Measurements from ENCODE around the gene PURA.

DNA sequence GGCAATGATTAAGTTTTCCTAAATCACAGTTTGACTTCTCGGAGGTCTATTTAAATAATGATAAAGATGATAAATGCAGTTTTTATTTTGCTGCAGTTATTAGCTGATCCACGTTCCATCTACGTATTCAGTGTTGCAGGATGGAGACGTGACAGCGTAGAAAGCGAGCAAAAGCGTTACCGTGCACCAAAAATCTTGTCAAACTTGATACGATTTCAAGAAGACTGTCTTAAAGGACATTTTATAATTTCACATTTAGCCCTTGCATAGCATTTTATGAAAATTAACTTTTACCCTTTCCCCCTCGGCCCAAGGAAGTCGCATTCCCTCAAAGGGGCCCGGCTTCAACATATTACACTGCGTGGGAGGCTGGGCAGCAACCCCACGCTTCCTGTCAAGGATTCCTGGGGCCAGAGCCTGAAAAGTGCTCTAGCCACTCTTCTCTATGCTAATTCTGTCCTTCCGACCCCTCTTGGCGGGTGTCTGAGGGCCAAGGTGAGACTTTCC is 7.1 kb upstream of the PURA start:
- TF ChIP-seq, protein P1, sequence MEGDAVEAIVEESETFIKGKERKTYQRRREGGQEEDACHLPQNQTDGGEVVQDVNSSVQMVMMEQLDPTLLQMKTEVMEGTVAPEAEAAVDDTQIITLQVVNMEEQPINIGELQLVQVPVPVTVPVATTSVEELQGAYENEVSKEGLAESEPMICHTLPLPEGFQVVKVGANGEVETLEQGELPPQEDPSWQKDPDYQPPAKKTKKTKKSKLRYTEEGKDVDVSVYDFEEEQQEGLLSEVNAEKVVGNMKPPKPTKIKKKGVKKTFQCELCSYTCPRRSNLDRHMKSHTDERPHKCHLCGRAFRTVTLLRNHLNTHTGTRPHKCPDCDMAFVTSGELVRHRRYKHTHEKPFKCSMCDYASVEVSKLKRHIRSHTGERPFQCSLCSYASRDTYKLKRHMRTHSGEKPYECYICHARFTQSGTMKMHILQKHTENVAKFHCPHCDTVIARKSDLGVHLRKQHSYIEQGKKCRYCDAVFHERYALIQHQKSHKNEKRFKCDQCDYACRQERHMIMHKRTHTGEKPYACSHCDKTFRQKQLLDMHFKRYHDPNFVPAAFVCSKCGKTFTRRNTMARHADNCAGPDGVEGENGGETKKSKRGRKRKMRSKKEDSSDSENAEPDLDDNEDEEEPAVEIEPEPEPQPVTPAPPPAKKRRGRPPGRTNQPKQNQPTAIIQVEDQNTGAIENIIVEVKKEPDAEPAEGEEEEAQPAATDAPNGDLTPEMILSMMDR (IDR thresholded peaks at IDR 0.05 in 8 of 11, conservative IDR thresholded peaks at IDR 0.05 in 3 of 11): no peak
- TF ChIP-seq POLR2AphosphoS5 (IDR thresholded peaks at IDR 0.05): no peak

Measured in spleen (tissue), 7 donors.